BE2C (cell line): Measurements from ENCODE around the gene SLC2A5.

Experiments
- DNase-seq: peaks from one replicate; pipeline ENCODE4 v3.0.0-alpha.2; 2020
- H3K27me3 ChIP-seq: fragments of 250-450 bp; sonication (Bioruptor Pico); 2 replicates; pipeline ENCODE4 v1.5.1; 2020; ENCODE audit warnings: mild to moderate bottlenecking
- H3K36me3 ChIP-seq: fragments of 250-450 bp; sonication (Bioruptor Pico); 2 replicates; pipeline ENCODE4 v1.5.1; 2020; ENCODE audit warnings: mild to moderate bottlenecking
- H3K4me1 ChIP-seq: fragments of 250-450 bp; sonication (Bioruptor Pico); 2 replicates; pipeline ENCODE4 v1.5.1; 2020
- H3K4me3 ChIP-seq: 2 replicates; pipeline ENCODE4 v1.5.1; 2011; ENCODE audit warnings: low read depth, low read length
- H3K9me3 ChIP-seq: fragments of 250-450 bp; sonication (Bioruptor Pico); 2 replicates; pipeline ENCODE4 v1.5.1; 2020
- CTCF ChIP-seq: IDR thresholded peaks from 2 replicates; pipeline ENCODE4 v1.5.1; 2012; ENCODE audit warnings: mild to moderate bottlenecking, low read depth, low read length

Gene SLC2A5

DNA sequence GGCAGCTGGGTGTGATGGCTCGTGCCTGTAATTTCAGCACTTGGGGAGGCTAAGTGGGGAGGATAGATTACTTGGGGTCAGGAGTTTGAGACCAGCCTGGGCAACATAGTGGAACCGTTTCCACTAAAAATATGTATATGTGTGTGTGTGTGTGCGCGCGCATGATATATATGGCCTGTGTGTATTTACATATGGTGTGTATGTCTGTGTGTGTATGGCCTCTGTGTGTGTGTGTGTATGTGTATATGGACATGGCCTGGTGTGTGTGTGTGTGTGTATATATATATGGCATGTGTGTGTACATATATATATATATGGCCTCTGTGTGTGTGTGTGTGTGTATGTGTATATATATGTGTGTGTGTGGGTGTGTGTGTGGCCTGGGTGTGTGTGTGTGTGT lies 27.2 kb downstream of the SLC2A5 start:
- Histone ChIP-seq H3K9me3 (no peaks in the 10 kb centered on the region), H3K4me1 (no peaks in the 10 kb centered on the region), H3K27me3 (no peaks in the 10 kb centered on the region), H3K36me3 (no peaks in the 10 kb centered on the region), H3K4me3 (no peak overlapping the region)
- no peak for DNase-seq
- TF ChIP-seq CTCF, result no peak

GRCh38 chr1:9041116-9041779 lies 28.2 kb downstream of the SLC2A5 start:
- Histone ChIP-seq H3K9me3 (no peaks in the 10 kb centered on the region), H3K4me1 (no peaks in the 10 kb centered on the region), H3K4me3 (no peak overlapping the region), H3K36me3 (no peaks in the 10 kb centered on the region), H3K27me3 (no peaks in the 10 kb centered on the region)
- no peak for TF ChIP-seq CTCF
- no peak for DNase-seq

- Histone ChIP-seq H3K4me3 (no peak overlapping the region), H3K4me1 (no peaks in the 10 kb centered on the region), H3K9me3 (no peaks in the 10 kb centered on the region), H3K27me3 (no peaks in the 10 kb centered on the region), H3K36me3 (no peaks in the 10 kb centered on the region)
- TF ChIP-seq CTCF, result no peak
- no peak for DNase-seq
Measured at GRCh38 chr1:9040659-9041030, 28.8 kb downstream of the SLC2A5 start.

- no peaks in the 10 kb centered on the region for H3K36me3 ChIP-seq
- DNase-seq, result no peak
- TF ChIP-seq CTCF, result no peak
- no peaks in the 10 kb centered on the region for H3K27me3 ChIP-seq
- no peaks in the 10 kb centered on the region for H3K9me3 ChIP-seq
- H3K4me3 ChIP-seq, result no peak overlapping the region
- no peaks in the 10 kb centered on the region for H3K4me1 ChIP-seq
Measured at GRCh38 chr1:9039761-9040658, 29.4 kb downstream of the SLC2A5 start.

DNA sequence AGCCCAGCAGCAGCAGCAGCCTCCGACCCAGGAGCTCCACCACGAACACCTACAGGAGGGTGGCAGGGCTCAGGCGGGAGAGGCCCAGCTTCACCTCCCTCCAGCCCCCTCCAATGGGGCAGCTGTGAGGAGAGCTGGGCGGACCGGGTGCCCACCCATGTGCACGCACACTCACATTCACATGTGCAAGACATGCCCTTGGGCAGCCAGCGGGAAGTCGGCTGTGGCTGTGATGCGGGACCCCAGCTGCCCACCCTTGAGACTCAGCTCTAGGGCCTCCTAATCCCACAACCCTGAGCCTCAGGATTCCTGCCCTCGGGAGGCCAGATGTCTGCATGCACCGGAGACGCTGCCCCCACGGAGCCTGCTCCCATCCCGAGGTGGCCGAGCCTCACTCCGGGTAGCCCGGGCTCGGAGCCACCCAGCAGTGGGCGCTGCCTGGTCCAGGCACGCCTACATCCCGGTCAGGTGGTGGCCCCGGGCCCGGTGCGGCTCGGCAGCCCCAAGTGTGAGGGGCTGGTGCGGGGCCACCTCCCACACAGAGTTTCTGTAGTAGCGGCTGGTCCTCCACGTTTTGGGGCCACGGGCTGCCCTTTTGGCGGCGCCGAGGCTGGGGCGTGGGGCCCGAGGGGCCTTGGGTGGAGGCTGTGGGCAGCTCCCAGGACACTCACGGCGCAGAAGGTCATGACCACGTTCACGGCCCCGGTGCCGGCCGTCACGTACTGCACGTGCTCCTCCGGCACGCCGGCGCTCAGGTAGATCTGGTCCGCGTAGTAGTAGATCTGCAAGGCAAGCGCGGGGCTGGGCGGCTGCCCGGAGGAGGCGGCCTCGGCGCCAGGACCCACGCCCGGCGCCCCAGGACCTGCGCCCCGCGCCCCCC lies 30.3 kb downstream of the SLC2A5 start:
- Histone ChIP-seq H3K4me1 (no peaks in the 10 kb centered on the region), H3K4me3 (no peak overlapping the region), H3K9me3 (no peaks in the 10 kb centered on the region), H3K36me3 (no peaks in the 10 kb centered on the region), H3K27me3 (no peaks in the 10 kb centered on the region)
- no peak for DNase-seq
- TF ChIP-seq CTCF, result no peak
